Kidney epithelial cell (primary cell): ENCODE results near the gene GPR27. TPM values are rescaled to one million over a fixed set of nuclear protein-coding genes. Genes with fewer than 3 reads are reported as not detected.

Experiments
- DNase-seq: peaks from one replicate; pipeline ENCODE4 v3.0.0-alpha.2; 2010; ENCODE audit warnings: low read depth
- H3K27me3 ChIP-seq: 2 replicates; pipeline ENCODE4 v1.6.0; 2011; ENCODE audit warnings: low read length; ENCODE audit not compliant: control insufficient read depth, insufficient read depth
- H3K36me3 ChIP-seq: 2 replicates; pipeline ENCODE4 v1.5.1; 2011; ENCODE audit warnings: low read length; ENCODE audit not compliant: control insufficient read depth, insufficient read depth
- H3K4me3 ChIP-seq: 2 replicates; pipeline ENCODE4 v1.5.1; 2011; ENCODE audit warnings: low read depth, mild to moderate bottlenecking, control low read depth, low read length
- CTCF ChIP-seq: IDR thresholded peaks from 2 replicates; pipeline ENCODE4 v1.5.1; 2011; ENCODE audit warnings: mild to moderate bottlenecking, moderate library complexity, low read length, control low read depth, inconsistent platforms; ENCODE audit not compliant: insufficient read depth, poor library complexity, severe bottlenecking
- total RNA-seq: library from RNA; depleted of rRNA; stranded (reverse); fragments of >200 nt; gene quantifications from 2 replicates; pipeline ENCODE4 v1.2.3, GENCODE V29; 2015

GPR27 gene
- total RNA-seq, result 7.5 and 8.9 TPM in 2 replicates

GRCh38 chr3:71753701-71754609 lies at the start of gene GPR27:
GPR27 (plus strand) TSS chr3:71753855; CDS start chr3:71754050, 195 bp downstream.
- TF ChIP-seq CTCF, result no peak
- H3K36me3 ChIP-seq, result no peaks in the 10 kb centered on the region
- H3K4me3 ChIP-seq, result peak within 1 kb of the TSS; percentile 49
- no peak for DNase-seq
- H3K27me3 ChIP-seq, result peaks cover 20% of the 10 kb centered on the region

- no peak for TF ChIP-seq CTCF
- Histone ChIP-seq H3K4me3 (no peak overlapping the region), H3K36me3 (no peaks in the 10 kb centered on the region), H3K27me3 (no peaks in the 10 kb centered on the region)
- no peak for DNase-seq
Measured at GRCh38 chr3:71704915-71705314, 48.7 kb upstream of the GPR27 start.

GRCh38 chr3:71705681-71706080 lies 48.0 kb upstream of the GPR27 start:
- Histone ChIP-seq H3K36me3 (no peaks in the 10 kb centered on the region), H3K4me3 (no peak overlapping the region), H3K27me3 (no peaks in the 10 kb centered on the region)
- DNase-seq, result no peak
- no peak for TF ChIP-seq CTCF

GRCh38 chr3:71707595-71707994 lies 46.1 kb upstream of the GPR27 start:
- peak; percentile 77 for DNase-seq
- no peaks in the 10 kb centered on the region for H3K36me3 ChIP-seq
- no peak for TF ChIP-seq CTCF
- no peaks in the 10 kb centered on the region for H3K27me3 ChIP-seq
- H3K4me3 ChIP-seq, result no peak overlapping the region

- Histone ChIP-seq H3K4me3 (no peak overlapping the region), H3K36me3 (no peaks in the 10 kb centered on the region), H3K27me3 (no peaks in the 10 kb centered on the region)
- no peak for DNase-seq
- TF ChIP-seq CTCF, result no peak
Measured at GRCh38 chr3:71708476-71709105, 45.1 kb upstream of the GPR27 start.
